GM10266 (cell line): ENCODE data around the gene RETN.
A peak's percentile ranks its signal among the peaks of the same experiment; 100 is the strongest.

Experiments used
- DNase-seq: peaks from one replicate; pipeline ENCODE4 v3.0.0; 2012; ENCODE audit errors: extremely low spot score
- CTCF ChIP-seq: IDR thresholded peaks from 2 replicates; pipeline ENCODE4 v1.5.1; 2012; ENCODE audit warnings: mild to moderate bottlenecking, low read depth; ENCODE audit not compliant: control insufficient read depth, insufficient read depth; ENCODE audit errors: missing control alignments

RETN gene

DNA sequence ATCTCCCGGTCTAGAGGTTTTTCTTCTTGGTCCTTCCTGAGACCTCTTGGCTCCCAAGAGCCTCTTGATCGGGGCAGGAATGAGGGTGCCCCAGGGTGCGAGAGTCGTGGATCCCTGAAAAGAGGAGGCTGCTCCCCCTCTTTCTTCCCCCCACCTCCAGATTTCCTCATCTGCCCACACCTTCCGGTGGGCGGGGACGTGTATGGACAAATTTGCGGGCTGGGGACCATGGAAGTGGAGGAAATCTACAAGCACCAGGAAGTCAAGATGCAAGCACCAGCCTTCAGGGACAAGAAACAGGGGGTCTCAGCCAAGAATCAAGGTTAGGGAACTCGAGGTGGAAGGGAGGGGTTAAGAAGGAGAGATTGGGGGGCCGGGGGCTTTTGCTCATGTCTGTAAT lies 8.0 kb downstream of the RETN start, which contains the start of gene MCEMP1:
Gene MCEMP1, plus strand, starts transcription at position 237 of the 400 bp plus-strand sequence. Its CDS starts 31 bp downstream, at position 268.
- TF ChIP-seq CTCF: no peak
- no peak for DNase-seq

DNA sequence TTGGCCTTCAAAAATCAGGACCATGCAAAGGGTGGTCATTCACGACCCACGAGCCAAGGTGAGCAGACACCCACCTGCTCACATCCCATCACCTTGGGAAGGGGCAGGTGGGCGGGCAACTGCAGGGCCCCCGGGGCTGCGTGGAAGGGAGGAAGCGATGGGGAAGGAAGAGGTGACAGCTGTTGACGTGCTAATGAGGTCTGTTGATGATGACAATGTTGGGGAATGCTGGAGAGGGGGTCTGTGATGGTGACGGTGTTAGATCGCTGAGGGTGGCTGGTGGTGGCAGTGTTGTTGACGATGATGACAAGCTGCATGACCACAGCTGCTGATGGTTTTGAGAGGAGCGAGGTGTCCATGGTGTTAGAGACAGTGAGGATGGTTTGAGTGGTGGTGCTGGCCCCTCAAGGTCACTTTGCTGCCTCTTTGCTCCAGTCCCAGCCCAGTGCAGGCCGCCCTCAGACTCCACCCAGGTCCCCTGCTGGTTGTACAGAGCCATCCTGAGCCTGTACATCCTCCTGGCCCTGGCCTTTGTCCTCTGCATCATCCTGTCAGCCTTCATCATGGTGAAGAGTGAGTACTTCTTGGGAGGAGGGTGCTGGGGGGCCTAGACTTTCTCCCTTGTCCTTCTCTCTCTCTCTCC lies 8.9 kb downstream of the RETN start:
- DNase-seq: no peak
- TF ChIP-seq CTCF: peak; percentile 31

DNA sequence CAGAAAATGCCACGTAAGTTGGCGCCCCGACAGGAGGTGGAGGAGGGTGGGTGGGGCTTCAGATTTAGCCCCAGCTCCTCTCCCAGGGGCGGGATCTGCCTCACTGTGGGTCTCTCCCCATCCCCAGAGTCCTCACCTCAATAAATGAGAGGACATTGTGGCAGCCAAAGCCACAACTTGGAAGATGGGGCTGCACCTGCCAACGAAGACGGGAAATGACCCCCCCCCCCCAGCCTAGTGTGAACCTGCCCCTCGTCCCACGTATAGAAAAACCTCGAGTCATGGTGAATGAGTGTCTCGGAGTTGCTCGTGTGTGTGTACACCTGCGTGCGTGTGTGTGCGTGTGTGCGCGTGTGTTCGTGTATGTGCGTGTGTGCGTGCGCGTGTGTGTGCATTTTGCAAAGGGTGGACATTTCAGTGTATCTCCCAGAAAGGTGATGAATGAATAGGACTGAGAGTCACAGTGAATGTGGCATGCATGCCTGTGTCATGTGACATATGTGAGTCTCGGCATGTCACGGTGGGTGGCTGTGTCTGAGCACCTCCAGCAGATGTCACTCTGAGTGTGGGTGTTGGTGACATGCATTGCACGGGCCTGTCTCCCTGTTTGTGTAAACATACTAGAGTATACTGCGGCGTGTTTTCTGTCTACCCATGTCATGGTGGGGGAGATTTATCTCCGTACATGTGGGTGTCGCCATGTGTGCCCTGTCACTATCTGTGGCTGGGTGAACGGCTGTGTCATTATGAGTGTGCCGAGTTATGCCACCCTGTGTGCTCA lies 10.3 kb downstream of the RETN start:
- DNase-seq: peak; percentile 82
- TF ChIP-seq CTCF: peak; percentile 69

GRCh38 chr19:7679771-7680605 lies 11.1 kb downstream of the RETN start:
- no peak for TF ChIP-seq CTCF
- no peak for DNase-seq

DNA sequence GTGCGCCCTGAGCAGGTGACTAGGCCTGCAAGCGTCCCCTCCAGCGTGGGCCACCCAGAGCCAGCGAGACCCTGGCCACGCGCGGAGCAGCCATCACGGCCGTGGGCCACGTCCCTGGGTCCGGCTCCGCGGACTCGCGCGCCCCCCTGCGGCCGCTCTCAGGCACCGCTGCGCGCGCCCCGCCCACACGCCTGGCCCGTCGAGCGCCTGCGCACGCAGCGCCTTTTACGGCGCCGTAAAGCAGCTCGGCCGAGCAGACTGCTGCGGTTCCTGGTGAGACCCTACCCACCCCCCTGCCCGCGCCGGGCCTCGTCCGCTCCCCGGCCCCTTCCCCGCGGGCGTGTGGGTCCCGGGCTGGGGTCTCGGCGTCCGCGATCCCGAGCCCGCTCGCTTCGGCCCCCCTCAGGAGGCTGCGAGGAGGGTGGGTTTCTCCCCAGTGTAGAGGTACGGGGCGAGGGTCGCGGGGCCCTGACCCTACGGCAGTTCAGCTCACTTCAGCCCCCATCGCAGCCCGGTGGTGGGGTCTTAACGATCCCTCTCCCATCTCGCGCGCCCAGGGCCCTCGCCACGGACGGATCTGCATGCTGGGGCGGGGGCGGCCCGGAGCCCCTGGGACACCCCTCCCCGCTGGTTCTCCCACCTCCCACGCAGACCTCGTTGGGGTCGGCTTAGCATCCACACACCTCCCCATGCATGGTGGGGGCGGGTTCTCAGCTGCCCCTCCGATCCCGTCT lies 11.9 kb downstream of the RETN start, which contains the start of gene TRAPPC5:
Gene TRAPPC5, plus strand, starts transcription at position 228 of the 734 bp plus-strand sequence. CDS start 1,421 bp downstream, outside the sequence.
- TF ChIP-seq CTCF: peak; percentile 99
- peak; percentile 94 for DNase-seq

DNA sequence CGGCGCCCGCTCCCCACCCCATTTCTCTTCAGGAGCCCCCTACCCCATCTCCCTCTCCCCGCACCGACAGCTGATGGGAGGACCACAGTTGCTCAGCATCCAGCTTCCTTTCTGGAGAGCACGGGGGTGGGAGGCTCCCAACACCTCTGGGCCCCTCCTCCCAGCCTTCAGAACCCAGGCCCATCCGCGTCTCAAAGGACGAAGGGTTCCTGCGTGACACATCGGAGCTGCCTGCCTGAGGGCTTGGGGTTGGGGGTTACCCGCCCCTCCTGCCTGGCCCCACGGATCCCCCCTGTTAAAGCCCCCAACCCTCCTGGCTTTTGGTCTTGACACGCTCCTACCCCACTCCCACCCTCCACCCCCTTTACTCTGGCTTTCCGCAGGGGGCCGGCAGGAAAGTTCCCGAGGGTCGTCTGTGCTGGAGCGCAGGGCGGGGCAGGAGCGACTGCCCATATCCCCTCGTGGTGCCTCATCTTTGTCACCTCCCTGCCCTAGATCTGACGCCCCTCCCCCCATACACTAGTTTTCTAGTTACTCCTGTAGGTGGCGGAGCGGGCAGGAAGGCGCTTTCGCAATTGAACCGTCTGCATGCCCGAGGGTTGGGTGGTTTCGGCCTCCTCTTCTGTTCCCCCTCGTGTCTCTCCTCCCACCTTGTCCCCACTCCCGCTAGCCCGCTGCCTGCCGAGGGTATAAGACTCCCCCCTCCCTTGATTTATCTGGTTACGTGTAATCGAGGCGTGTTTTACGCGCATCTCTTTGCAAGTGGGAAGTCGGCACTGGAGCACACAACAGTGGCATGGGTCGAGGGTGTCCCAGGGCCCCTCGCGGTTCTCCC lies 12.7 kb downstream of the RETN start:
- DNase-seq: peak; percentile 94
- peak; percentile 63 for TF ChIP-seq CTCF
